Activated T-helper 2 cell treated with anti-CD3 and anti-CD28 coated beads, Interferon-gamma antibody, Interleukin-2, Interleukin-4, amounts not matched to agents 10 μg/mL and 5 μg/mL and 100 μg/mL, durations not matched to agents 14 hours and 24 hours and 36 hours (primary cell): ENCODE data around the gene SELENOI. TPM values are rescaled to one million over a fixed set of nuclear protein-coding genes. Genes with fewer than 3 reads are reported as not detected.
"Not testable (repeated sequence)": the region's sequence is repeated elsewhere in the genome, so short reads cannot be mapped to it uniquely, and the experiment has no call there.

ENCODE experiments used
- DNase-seq: peaks from one replicate; pipeline ENCODE4 v3.0.0; 2021; ENCODE audit warnings: low spot score
- H3K27ac Mint-ChIP-seq: one replicate; pipeline ENCODE4 v1.8.0; 2021; ENCODE audit warnings: mixed read lengths
- H3K27me3 Mint-ChIP-seq: one replicate; pipeline ENCODE4 v1.8.0; 2021; ENCODE audit warnings: low read depth, mixed read lengths
- H3K36me3 Mint-ChIP-seq: one replicate; pipeline ENCODE4 v1.8.0; 2021; ENCODE audit warnings: low read depth, mixed read lengths
- H3K4me1 Mint-ChIP-seq: one replicate; pipeline ENCODE4 v1.8.0; 2021; ENCODE audit warnings: low read depth, mixed read lengths
- H3K4me3 Mint-ChIP-seq: one replicate; pipeline ENCODE4 v1.8.0; 2021; ENCODE audit warnings: low read depth, mild to moderate bottlenecking, moderate library complexity, mixed read lengths
- H3K9me3 Mint-ChIP-seq: one replicate; pipeline ENCODE4 v1.8.0; 2021; ENCODE audit warnings: mixed read lengths
- intact Hi-C: fragments of 100-400 bp; cut with micrococcal nuclease; formaldehyde crosslinking; loops from one replicate; pipeline ENCODE4 v1.15.1; 2023
- total RNA-seq: library from RNA; stranded (reverse); gene quantifications from 2 replicates; pipeline ENCODE4 v1.2.3, GENCODE V29; 2022

SELENOI gene
- 45.5 and 51.4 TPM in 2 replicates for total RNA-seq

- DNase-seq: peak; percentile 99
- Mint-ChIP-seq H3K27ac (peak within 1 kb of the TSS; percentile 99), H3K27me3 (no peaks in the 10 kb centered on the region), H3K9me3 (no peaks in the 10 kb centered on the region), H3K36me3 (peaks cover 26% of the 10 kb centered on the region), H3K4me3 (peak within 1 kb of the TSS; percentile 99), H3K4me1 (peaks cover 25% of the 10 kb centered on the region)
- intact Hi-C loops: loop anchor here (2.0 to 5.0 kb wide), 5 partner anchors 17 to 1373 kb away; partner anchors contain the start of genes CENPA, DNAJC27, HADHA and HADHB
These were observed at the start of gene SELENOI for GRCh38 chr2:26345545-26346453. SELENOI (plus strand) TSS chr2:26346143; CDS start chr2:26346233, 90 bp downstream.

- intact Hi-C loops: no loop called here
- H3K9me3 Mint-ChIP-seq: no peaks in the 10 kb centered on the region
- no peak overlapping the region for H3K27ac Mint-ChIP-seq
- no peak for DNase-seq
- H3K36me3 Mint-ChIP-seq: no peaks in the 10 kb centered on the region
- H3K27me3 Mint-ChIP-seq: peaks cover 2% of the 10 kb centered on the region
- peaks cover 3% of the 10 kb centered on the region for H3K4me1 Mint-ChIP-seq
- H3K4me3 Mint-ChIP-seq: no peak overlapping the region
These were observed 48.9 kb upstream of the SELENOI start for GRCh38 chr2:26297061-26297460.

- H3K27ac Mint-ChIP-seq: no peak overlapping the region
- peaks cover 2% of the 10 kb centered on the region for H3K27me3 Mint-ChIP-seq
- no peaks in the 10 kb centered on the region for H3K4me1 Mint-ChIP-seq
- no peaks in the 10 kb centered on the region for H3K36me3 Mint-ChIP-seq
- intact Hi-C loops: loop anchor here (2.0 kb wide), 1 partner anchor 53 kb away; the partner anchor contains the start of genes HADHA and HADHB
- H3K4me3 Mint-ChIP-seq: no peak overlapping the region
- no peaks in the 10 kb centered on the region for H3K9me3 Mint-ChIP-seq
- no peak for DNase-seq
These were observed 47.7 kb upstream of the SELENOI start for GRCh38 chr2:26298286-26298637.

DNA sequence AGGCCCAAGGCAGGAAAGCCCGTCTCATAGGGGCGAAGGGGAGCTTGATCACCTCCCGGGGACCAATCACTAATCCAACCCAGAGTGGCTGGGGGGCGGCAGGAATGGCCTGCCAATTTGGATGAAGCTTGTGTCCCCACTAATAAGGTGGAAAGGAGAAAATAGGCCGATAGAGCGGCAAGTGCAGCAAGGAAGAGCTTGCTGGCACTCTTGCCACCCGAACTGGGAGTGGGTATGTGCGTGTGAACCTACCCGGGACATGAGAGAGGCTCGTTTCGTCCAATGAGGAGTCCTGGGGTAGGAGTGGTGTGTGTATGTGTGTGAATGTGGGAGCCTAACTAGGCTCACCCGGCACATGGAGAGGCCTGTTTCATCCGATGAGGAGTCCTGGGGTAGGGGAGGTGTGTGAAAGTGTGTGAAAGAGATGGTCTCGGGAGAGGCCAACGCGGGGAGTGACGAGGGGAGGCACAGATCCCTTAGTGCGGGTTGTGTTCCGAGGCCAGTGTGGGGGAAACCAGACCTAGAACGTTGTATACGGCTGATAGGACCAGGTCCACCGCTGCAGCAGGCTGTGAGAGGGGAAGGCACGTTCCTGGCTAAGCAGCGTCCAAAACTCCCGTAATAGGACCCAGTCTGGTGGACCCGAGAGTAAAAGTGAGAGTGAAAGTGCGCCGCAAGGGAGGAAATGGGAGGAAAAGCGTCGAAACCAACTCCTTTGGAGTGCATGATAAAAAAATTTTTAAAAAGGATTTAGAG lies 47.1 kb upstream of the SELENOI start:
- intact Hi-C loops: loop anchor here (2.0 kb wide), 1 partner anchor 54 kb away; the partner anchor contains the start of genes HADHA and HADHB
- H3K27me3 Mint-ChIP-seq: peaks cover 2% of the 10 kb centered on the region
- DNase-seq: no peak
- no peak overlapping the region for H3K27ac Mint-ChIP-seq
- no peaks in the 10 kb centered on the region for H3K9me3 Mint-ChIP-seq
- no peaks in the 10 kb centered on the region for H3K4me1 Mint-ChIP-seq
- H3K4me3 Mint-ChIP-seq: no peak overlapping the region
- no peaks in the 10 kb centered on the region for H3K36me3 Mint-ChIP-seq

DNA sequence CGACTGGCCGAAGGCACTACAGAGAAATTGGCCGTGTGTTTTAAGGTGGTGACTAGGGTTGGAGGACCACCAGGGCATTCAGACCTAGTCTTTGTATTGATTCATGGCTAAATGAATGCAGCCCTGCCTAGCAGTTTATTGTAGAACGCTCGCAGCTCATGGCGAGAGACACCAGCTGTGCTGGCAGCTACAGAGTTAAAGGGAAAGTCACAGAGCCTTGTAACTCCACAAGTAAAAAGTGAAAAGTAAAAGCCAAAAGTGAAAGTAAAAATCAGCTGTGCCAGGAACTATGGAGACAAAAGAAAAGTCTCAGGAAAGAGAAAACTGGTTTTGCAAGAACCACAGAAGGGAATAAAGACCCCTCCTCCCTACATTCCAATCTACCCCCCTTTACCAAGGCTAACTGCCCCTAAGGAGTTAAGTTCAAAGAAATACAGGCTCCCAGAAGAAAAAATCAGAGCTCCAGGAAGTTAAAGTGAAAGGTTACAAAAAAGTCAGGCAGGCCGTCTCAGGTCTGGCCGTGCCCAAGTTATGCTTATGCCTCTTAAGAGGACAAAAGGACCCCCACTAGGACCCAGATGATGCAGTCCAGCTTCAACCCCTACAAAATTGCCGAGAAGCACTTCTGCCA lies 46.4 kb upstream of the SELENOI start:
- H3K4me1 Mint-ChIP-seq: no peaks in the 10 kb centered on the region
- intact Hi-C loops: loop anchor here (2.0 kb wide), 1 partner anchor 55 kb away; the partner anchor contains the start of genes HADHA and HADHB
- H3K36me3 Mint-ChIP-seq: no peaks in the 10 kb centered on the region
- DNase-seq: no peak
- H3K4me3 Mint-ChIP-seq: no peak overlapping the region
- H3K27ac Mint-ChIP-seq: no peak overlapping the region
- no peaks in the 10 kb centered on the region for H3K9me3 Mint-ChIP-seq
- H3K27me3 Mint-ChIP-seq: peaks cover 2% of the 10 kb centered on the region

DNA sequence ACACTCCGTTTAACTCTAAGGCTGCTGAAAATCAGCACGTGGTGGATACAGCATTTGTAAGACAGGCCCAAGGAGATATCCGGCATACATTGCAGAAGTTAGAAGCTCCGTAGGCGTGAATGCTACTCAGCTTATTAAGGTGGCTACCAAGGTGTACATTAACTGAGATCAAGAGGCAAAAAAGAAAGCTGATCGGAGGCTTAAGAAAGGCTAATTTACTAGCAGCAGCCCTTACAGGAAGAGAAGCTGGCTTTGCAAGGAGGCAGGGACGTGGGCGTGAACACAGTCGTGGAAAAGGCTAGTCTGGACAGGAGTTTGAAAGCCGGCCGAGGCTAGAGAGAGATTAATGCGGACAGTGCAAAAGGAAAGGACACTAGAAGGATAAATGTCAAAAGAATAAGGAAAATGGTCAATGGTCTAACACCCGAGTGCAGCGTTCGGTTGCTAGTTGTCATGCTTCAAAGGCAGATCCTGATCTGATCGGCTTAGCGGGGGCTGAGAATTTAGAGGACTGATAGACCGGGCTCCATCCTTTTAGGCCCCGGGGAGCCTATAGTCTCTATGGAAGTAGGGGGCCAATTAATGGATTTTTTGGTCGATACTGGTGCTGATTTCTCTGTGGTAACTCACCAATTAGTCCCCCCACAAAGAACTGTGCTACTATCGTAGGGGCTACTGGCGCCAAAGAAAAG lies 45.6 kb upstream of the SELENOI start:
- DNase-seq: no peak
- intact Hi-C loops: no loop called here
- Mint-ChIP-seq H3K36me3 (no peaks in the 10 kb centered on the region), H3K27me3 (peaks cover 2% of the 10 kb centered on the region), H3K9me3 (no peaks in the 10 kb centered on the region), H3K4me1 (no peaks in the 10 kb centered on the region), H3K4me3 (no peak overlapping the region), H3K27ac (no peak overlapping the region)

- peaks cover 3% of the 10 kb centered on the region for H3K27me3 Mint-ChIP-seq
- intact Hi-C loops: no loop called here
- H3K4me1 Mint-ChIP-seq: no peaks in the 10 kb centered on the region
- no peak overlapping the region for H3K4me3 Mint-ChIP-seq
- H3K36me3 Mint-ChIP-seq: no peaks in the 10 kb centered on the region
- no peaks in the 10 kb centered on the region for H3K9me3 Mint-ChIP-seq
- DNase-seq: no peak
- H3K27ac Mint-ChIP-seq: no peak overlapping the region
These were observed 43.1 kb upstream of the SELENOI start for GRCh38 chr2:26302846-26303245.

GRCh38 chr2:26305094-26305493 lies 40.8 kb upstream of the SELENOI start:
- H3K9me3 Mint-ChIP-seq, H3K27ac Mint-ChIP-seq, H3K4me3 Mint-ChIP-seq, H3K36me3 Mint-ChIP-seq, H3K4me1 Mint-ChIP-seq, H3K27me3 Mint-ChIP-seq, intact Hi-C loops, DNase-seq: not testable (repeated sequence)

- Mint-ChIP-seq H3K4me1 (no peaks in the 10 kb centered on the region), H3K27me3 (peaks cover 3% of the 10 kb centered on the region)
These were observed 40.4 kb upstream of the SELENOI start for GRCh38 chr2:26305540-26305939.

DNA sequence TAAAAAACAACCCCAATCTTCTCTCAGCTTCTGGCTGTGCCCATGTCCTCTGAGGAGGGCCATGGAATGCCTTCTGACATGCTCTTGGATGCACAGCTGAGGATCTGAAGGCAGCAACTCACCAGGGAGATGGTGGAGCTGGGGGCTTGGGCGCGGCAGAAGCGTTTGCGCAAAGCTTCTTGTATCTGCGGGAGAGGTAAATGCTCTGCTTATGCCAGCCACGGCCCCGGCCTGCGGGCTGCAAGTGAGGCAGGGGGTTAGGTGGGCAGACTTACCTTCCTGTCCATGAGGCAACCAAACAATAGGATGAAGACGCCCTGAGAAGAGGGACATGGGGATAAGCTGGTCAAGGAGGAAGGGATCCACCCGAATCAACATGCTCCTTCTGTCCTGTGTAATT lies 36.0 kb upstream of the SELENOI start:
- no peaks in the 10 kb centered on the region for H3K4me1 Mint-ChIP-seq
- H3K4me3 Mint-ChIP-seq: no peak overlapping the region
- DNase-seq: no peak
- H3K36me3 Mint-ChIP-seq: no peaks in the 10 kb centered on the region
- intact Hi-C loops: no loop called here
- H3K9me3 Mint-ChIP-seq: no peaks in the 10 kb centered on the region
- H3K27ac Mint-ChIP-seq: no peak overlapping the region
- peaks cover 3% of the 10 kb centered on the region for H3K27me3 Mint-ChIP-seq

More at GRCh38 chr2:26305540-26305939, 40.4 kb upstream of the SELENOI start:
- intact Hi-C loops: no loop called here
- Mint-ChIP-seq H3K4me3 (no peak overlapping the region), H3K36me3 (no peaks in the 10 kb centered on the region), H3K27ac (no peak overlapping the region), H3K9me3 (no peaks in the 10 kb centered on the region)
- DNase-seq: no peak

DNA sequence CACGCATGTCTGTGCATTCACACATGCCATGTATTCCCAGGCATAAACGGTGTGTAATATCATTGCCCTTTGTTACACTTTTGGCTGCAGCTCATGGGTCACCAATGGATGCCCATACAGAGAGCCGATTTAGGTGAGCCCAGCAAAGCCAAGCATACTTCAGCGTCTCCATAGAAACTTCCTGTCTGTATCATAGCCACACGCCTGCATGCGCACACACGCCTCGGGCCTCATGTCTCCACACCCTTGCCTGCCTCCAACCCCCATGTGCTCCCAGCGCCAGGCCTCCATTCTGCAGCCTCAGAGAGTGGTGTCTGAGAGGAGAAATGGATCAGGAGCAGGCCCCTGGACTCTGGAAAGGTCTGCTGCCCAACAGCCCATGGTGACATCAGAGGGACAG lies 33.5 kb upstream of the SELENOI start:
- Mint-ChIP-seq H3K4me1 (no peaks in the 10 kb centered on the region), H3K36me3 (no peaks in the 10 kb centered on the region), H3K27ac (no peak overlapping the region), H3K27me3 (no peaks in the 10 kb centered on the region), H3K4me3 (no peak overlapping the region), H3K9me3 (no peaks in the 10 kb centered on the region)
- DNase-seq: no peak
- intact Hi-C loops: no loop called here

GRCh38 chr2:26313446-26313845 lies 32.5 kb upstream of the SELENOI start:
- intact Hi-C loops: no loop called here
- no peak for DNase-seq
- H3K4me1 Mint-ChIP-seq: no peaks in the 10 kb centered on the region
- no peaks in the 10 kb centered on the region for H3K36me3 Mint-ChIP-seq
- H3K4me3 Mint-ChIP-seq: no peak overlapping the region
- no peaks in the 10 kb centered on the region for H3K27me3 Mint-ChIP-seq
- H3K27ac Mint-ChIP-seq: no peak overlapping the region
- no peaks in the 10 kb centered on the region for H3K9me3 Mint-ChIP-seq
